ENCODE measurements around the gene TFAP2A.
A peak's percentile ranks its signal among the peaks of the same experiment; 100 is the strongest.

The TFAP2A gene

DNA sequence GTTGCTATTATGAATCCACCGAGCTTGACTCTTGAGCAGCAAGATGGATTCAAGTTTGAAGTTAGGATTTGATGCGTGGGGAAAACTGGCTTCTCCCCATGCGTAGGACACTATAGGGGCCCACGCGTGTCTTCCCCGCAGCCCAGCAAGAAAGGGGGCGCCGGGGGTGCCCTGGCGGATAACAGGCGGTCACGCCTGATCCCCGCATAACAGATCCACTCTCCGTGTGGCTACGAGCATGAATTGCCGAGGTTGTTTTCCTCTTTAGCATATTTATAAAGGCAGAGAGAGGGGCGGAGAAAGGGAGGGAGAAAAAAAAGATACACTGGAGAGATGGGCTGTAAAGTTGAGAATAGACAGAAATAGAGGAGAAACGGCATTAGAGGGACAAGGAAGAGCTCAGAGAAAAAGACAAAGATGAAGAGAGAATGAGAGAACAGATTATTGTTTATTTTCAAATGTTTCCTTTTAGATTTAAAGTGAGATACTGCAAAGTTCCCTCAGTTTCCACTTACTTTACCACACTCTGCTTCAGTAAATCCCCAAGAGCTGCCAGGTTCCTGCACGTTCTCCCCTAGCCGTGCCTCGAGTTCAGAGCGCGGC, 32.0 kb downstream of the TFAP2A start:
- no peak for DNase-seq (ENCODE audit: low read depth)

DNA sequence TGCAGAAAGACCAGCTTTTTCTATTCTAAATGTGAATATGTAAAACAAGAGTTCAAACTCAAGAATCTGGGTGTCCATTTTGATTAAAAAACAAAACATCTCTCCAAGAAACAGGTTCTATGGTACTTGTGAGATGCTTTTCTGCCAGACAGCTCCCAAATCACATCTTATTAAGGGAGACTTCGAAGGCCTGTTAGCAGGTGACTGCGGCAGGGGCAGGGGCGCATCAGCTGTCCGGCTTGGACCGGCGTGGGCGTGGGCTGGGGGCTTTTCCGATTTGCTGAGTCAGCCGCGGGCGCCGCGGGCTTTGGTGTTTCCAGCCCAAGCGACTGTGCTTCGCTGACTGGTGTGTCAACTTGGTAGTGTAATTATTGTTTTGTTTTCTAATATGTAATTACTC, 32.6 kb downstream of the TFAP2A start:
- DNase-seq (ENCODE audit: low read depth): no peak

DNA sequence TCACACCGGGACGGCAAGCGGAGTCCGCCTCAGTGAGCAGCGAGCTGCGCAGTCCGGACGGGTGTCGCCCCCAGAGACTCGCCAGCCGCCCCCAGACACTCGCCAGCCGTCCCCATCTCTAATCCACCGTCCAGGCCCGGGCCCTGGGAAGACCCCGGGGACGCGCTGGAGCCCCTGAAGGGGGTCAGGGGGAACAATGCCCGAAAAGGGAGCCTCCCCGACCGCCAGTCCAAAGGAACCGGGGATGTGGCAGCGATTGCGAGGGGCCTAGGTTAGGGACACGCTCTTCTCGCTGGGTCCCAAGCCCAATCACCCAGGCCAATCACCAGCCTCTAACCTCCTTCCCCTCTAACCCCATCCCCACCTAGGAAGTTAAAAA, 33.1 kb downstream of the TFAP2A start:
- no peak for DNase-seq (ENCODE audit: low read depth)

DNA sequence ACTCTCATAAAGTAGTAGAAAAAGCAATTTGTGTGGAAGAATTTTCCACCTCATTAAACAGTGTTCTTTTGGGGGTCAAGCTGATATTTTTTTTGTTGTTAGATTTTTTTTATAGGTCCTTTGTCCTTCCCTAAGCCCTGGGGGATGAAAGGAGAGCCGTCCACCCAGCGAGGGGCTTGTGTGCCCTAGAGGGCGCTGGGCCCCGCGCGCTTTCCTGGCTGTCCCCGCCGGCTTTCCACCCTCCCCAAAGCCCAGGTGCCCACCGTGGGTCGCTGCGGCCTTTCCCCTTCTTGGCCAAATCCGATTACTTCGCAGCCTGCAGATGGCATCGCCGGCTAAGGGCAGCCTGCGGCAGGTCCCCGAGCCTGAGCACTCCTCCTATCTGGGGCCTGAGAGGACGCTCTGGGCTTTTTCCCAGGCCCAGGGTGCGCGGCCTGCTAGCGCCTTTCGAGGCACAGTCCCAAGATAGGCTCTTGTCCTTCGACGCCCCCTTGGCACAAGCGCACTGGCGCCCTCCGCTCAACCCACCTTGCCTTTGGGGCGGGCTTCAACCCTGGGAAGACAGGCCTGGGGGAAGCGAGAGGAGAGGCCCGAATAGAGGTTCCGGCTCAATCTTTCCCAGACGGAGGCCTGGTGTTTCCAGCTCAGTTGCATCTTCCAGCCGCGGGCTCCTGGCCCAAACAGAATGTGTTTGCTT, 33.6 kb downstream of the TFAP2A start:
- DNase-seq (ENCODE audit: low read depth): no peak

DNA sequence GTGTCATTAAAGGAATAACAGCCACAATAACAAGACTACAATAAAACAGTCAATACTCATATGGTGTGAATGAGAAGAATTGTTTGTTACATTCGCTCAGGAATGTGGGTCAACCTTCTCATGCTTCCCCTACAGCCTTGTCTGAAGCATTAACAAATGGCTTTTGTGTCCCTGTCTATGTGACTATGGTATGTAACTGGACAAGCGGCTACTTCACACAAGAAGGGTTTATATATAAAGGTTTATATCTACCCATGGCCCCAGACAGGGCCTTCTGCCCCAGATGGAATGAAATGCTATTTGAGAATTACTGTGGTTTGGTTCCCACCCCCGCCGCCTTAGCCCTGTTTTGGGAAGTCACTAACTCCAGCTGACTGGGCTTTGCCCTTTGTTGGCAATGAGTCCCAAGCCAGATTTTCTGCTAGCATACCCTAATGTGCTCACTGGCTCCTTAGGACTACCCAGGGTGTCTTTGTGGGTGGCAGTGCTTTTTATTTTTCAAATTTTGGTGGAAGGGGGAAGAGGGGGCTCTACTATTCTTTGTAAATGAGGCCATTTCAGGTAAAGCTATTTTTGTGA, 39.4 kb downstream of the TFAP2A start:
- no peak for DNase-seq (ENCODE audit: low read depth)

DNA sequence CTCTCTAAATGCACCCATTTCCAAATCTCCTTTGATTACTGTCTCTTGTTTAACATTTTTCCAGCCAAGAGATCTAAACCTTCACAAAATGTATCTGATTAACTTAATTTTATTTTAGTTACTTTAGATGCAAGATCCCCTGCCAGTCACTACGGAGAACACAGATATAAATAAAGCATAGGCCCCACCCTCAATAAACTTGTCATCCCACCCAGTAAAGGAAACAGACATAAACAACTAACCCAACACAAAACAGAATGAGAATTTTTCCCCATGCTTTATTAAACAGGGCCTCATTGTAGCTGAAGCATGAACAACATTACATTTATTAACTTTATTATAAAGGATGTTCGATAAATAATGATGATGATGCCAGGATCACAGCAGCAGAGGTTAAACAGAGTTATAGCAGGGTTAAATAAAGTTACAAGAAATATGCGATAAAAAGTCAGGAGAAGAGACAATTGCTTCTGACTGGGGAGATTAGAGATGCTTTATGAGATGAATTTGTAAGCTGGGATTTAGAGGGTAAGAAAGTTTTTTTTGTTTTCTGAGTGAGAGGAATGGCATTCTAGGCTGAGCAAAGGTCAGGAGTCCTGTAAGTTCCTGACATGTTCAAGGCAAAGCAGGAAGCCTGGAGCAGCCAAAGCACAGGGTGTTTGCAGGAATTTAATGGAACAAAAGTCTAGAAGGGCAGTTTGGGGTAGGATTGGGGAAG, 41.1 kb downstream of the TFAP2A start:
- DNase-seq (ENCODE audit: low read depth): peak; percentile 10

DNA sequence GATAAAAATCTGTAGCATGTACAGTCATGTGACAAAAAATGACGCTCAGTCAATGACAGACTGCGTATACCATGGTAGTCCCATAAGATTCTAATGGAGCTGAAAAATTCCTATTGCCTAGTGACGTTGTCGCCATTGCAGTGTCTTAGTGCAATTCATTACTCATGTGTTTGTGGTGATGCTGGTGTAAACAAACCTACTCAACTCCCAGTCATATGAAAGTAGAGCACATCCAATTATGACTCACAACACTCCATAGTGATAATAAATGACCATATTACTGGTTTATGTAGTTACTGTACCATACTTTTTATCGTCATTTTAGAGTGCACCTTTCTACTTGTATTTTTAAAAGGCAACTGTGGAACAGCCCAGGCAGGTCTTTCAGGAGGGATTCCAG, 45.0 kb downstream of the TFAP2A start:
- DNase-seq (ENCODE audit: low read depth): peak; percentile 39

DNA sequence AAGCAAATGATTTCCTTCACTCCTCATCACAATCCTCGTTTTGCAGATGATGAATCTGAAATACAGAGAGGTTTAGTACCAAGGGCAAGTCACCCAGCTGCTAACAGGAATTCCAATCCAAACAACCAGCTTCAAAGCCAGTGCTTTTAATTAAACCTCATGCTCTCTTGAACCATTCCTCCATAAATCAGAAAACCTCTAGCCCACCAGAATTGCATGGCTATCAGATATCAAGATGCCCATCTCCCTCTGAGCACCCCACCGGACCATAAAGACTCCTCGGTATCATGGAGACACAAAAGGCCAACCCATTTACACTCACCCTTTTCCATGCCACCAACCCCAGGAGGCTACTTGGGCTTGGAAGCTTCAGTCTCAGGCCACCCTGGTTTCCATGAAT, 46.0 kb downstream of the TFAP2A start:
- DNase-seq (ENCODE audit: low read depth): no peak

DNA sequence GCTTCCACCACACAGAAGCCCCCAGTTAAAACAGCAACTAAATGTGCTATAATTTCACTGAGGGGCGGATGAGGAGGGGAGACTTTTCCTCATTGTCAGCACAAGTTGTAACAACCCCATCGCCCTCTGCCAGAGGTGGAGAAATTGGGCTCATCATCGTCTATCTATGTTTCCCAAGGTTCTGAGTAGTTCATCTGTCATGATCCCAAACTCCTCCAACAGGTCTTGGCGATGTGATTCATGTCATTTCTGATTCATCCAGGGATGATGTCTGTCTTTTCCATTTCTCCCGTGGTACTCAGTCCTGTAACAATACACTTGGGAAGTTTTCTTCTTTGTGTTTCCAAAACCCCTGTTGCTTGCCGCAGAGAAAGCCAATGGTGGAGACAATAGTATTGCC, 51.0 kb downstream of the TFAP2A start:
- no peak for DNase-seq (ENCODE audit: low read depth)

DNA sequence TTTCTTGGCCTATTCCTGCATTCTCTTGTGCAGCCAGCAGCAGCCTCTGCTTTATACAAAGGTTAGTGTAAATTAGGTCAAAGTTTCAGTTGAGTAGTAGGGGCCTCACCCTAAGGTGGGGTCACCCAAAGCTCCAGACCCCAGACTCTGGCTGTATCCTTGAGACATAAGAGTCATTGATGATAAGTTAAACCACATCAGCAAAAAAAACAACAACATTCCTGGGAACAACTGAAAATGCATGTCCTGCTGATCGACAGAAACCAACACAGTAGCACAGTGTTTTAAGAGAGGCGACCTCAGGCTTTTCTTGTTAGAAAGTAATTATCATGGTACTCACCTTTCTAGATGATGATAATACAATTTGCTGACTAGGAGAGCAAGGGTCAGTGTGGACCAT, 52.6 kb downstream of the TFAP2A start:
- no peak for DNase-seq (ENCODE audit: low read depth)

DNA sequence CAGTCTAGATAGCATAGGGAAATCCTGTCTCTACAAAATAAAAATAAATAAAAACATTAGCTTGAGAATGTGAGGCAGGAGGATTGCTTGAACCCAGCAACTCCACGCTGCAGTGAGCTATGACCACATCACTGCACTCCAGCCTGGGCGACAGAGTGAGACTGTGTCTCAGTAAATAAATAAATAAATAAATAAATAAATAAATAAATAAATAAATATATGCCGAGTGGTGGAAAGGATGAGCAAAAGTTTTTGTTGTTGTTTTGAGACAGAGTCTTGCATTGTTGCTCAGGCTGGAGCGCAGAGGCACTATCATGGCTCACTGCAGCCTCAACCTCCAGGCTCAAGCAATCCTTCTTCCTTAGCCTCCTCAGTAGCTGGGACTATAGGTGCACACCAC, 53.4 kb downstream of the TFAP2A start:
- DNase-seq (ENCODE audit: low read depth): no peak

DNA sequence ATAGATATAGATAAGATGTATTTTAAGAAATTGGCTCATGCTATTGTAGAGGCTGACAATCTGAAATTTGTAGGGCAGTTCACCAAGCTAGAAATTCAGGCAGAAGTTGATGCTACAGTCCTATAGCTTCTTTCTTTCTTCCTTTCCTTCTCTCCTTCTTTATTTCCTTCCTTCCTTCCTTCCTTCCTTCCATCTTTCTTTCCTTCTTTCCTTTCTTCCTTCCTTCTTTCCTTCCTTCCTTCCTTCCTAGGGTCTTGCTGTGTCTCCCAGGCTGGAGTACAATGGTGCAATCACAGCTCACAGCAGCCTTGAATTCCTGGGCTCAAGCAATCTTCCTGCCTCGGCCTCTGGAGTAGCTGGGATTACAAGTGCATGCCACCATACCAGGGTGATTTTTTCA, 55.3 kb downstream of the TFAP2A start:
- DNase-seq (ENCODE audit: low read depth): no peak

DNA sequence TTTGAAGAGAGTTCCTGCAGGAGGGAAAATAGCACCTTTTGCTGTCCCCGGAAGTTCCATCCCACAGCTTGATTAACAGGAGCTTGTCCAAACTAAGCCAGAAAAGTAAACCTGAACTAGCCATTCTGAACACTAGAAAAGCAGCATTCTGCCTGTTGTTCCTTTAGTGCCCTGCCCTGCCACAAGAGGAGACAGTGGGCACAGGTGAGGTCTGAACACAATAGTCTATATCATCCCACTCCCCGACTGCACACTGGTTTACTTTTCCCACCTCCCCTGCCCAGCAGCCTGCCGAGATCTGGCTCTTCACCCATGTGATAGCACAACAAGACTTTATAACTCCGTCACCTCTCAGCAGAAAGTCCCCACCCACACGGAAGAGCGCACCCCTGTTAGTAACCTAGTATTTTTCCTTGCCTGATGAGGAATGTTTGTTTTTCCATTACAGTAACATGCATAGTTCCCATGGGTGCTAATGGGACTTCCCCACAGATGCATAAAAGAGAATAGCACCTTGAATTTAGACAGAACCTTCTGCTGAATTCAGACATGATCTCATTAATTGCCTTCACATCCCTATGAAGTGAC, 59.7 kb downstream of the TFAP2A start:
- DNase-seq (ENCODE audit: low read depth): no peak

DNA sequence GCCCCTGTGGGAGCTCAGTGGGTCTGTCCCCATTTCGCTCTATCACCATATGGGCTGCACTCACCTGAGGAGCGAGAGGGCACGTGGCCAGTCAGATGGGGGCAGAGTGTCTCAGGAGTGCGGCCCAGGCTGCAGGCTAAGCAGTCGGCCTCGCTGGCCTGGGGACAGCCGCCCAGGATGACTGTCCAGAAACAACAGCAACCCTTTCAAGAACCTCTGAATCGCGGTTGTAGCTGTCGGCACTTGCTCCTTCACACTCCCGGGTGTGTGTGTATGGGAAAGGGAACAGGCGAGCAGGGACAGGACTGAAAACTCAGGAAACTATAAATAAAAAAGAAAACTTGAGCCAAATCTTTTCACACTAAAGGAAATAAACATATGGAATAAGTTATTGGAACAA, 63.1 kb downstream of the TFAP2A start:
- no peak for DNase-seq (ENCODE audit: low read depth)

DNA sequence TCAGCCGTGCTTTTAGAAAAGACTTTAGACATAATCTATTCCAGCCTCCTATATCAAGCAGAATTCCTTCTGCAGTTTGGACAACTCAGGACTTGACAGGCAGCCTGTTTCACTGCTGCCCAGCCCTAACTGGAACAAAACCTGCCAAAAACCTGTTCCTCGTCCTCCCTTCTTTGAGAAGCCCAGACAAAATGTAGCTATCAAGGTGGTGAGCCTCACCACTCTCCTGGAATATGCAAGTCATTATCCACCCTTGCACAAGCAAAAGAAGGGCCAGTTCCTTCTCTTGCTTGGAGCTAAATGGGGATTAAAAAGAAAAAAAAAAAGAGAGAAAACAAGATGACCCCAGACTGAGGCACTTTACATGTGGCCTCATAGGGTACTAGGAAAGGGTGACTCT, 64.2 kb downstream of the TFAP2A start:
- no peak for DNase-seq (ENCODE audit: low read depth)

DNA sequence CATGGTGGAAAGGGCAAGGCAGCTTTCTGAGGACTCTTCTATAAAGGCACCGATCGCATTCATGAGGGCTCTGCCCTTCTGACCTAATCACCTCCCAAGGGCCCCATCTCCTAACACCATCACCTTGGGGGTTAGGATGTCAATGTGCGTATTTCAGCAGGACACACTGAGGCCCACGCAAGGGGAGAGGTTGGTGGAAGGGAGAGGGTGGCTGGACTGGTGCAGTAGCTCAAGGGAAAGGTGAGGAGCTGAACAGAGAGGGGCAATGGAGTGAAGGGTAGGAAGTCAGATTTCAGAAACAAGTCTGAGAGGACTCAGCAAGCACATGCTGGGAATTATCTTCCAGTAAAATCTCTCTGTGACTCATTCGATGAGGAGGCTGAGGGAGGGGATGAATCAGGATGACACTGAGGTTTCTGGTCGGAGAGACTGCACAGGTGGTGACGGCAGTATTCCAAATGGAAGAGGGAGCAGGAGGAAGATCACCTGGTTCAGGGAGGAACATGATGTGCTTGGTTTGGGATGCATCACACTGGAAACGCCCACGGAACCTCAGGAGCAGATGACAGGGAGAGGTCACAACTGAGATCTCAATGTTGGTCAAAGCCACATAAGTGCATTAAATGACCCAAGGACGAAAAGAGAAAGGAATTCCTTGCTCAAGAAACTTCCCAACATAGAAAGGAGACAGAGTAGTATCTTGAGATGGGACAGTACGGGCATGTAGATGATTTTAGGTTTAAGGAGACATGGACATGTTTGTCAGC, 67.1 kb downstream of the TFAP2A start:
- no peak for DNase-seq (ENCODE audit: low read depth)
